Spleen (tissue), 7 donors: ENCODE results near the gene GMCL1.

ENCODE experiments used
- POLR2A ChIP-seq, 3 donors: fragments of 450-650 bp; IDR thresholded peaks; one replicate each; pipeline ENCODE4 v1.5.1; 2017; ENCODE audit warnings: antibody characterized with exemption in 3 of 3, mild to moderate bottlenecking in 1 of 3
- TF ChIP-seq, protein P1 (sequence below), 11 experiments: fragments of 200-600 bp in 7 of 11; fragments of 450-650 bp in 4 of 11; sonication (generic) in 4 of 11; IDR thresholded peaks in 8 of 11; conservative IDR thresholded peaks in 3 of 11; 1 replicate in 7 of 11; 2 replicates in 4 of 11; pipeline versions ENCODE4 v1.4.0 to v1.8.0; 2016 to 2021; ENCODE audit warnings: antibody characterized with exemption in 11 of 11, inconsistent platforms in 4 of 11, mild to moderate bottlenecking in 1 of 11
- donor health status: DM: no; HTN: no; CAD: no; lungs with moderate emphysema.
- donor health status: DM: no; HTN: no; CAD: no.
- donor health status: DM: no; HTN: no; CAD: no.

DNA sequence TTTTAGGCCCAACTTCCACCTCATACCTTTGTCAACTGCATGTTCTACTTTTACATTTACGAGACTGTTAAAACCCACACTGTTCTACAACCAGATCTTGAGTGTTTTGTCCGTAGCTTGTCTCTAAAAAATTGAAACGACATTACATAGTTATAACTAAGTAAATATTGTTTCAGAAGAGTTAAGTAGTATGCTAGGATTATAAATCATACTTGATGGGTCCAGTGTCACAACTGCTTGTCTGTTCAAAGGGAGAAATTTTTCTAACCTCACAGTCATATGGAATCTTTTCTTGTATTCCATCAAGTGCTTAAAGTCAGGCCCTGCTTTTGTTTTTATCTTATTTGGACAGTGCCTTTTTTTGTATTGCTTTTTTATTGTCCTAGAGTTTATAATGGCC, 4.3 kb downstream of the GMCL1 start:
- TF ChIP-seq, protein P1, sequence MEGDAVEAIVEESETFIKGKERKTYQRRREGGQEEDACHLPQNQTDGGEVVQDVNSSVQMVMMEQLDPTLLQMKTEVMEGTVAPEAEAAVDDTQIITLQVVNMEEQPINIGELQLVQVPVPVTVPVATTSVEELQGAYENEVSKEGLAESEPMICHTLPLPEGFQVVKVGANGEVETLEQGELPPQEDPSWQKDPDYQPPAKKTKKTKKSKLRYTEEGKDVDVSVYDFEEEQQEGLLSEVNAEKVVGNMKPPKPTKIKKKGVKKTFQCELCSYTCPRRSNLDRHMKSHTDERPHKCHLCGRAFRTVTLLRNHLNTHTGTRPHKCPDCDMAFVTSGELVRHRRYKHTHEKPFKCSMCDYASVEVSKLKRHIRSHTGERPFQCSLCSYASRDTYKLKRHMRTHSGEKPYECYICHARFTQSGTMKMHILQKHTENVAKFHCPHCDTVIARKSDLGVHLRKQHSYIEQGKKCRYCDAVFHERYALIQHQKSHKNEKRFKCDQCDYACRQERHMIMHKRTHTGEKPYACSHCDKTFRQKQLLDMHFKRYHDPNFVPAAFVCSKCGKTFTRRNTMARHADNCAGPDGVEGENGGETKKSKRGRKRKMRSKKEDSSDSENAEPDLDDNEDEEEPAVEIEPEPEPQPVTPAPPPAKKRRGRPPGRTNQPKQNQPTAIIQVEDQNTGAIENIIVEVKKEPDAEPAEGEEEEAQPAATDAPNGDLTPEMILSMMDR (IDR thresholded peaks at IDR 0.05 in 8 of 11, conservative IDR thresholded peaks at IDR 0.05 in 3 of 11), result no peak
- TF ChIP-seq POLR2A (IDR thresholded peaks at IDR 0.05), result no peak
